ENCODE measurements around the gene HECTD4. TPM values are rescaled to one million over a fixed set of nuclear protein-coding genes. Genes with fewer than 3 reads are reported as not detected.
"Not testable (repeated sequence)": the region's sequence is repeated elsewhere in the genome, so short reads cannot be mapped to it uniquely, and the experiment has no call there.

HECTD4 gene
- total RNA-seq, 1 experiment from 2014 or later = 37.4 TPM

DNA sequence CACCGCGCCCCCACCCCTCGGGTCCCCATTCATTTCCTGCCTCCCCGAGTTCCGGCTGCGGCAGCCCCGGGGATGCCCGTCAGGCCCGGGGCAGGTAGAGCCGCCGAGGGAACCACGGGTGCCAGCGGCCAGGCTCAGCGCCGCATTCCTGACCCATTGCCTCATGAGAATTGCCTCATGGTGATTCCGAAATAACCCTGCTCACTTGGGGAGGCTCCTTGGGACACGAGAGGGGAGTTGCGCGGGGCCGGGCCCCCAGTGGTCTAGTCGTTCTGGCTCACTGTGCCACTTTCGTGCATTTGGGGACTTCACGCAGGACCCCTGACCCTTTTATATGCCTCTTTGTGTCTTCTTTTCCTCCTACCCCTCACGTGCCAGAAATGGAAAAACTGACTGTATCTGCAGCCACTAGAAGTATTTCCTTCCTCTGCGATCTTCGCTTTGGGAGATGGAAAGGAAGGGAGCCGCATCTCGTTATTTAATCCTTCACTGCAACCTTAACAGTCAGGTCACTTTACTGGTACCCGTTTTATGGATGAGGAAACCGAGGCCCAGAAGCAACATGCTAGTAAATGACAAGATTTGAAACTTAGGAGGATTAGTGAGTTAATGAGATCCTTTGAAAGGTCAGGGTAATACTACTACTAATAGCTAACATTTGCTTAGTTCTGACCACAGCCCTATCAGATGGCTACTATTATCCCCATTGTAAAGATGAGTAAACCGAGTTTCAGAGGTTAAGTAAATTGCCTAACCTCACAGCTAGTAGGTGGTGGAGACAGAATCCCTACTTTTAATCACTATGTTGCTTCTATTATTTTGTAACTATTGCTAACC, 37.3 kb upstream of the HECTD4 start:
- TF ChIP-seq, protein P1, sequence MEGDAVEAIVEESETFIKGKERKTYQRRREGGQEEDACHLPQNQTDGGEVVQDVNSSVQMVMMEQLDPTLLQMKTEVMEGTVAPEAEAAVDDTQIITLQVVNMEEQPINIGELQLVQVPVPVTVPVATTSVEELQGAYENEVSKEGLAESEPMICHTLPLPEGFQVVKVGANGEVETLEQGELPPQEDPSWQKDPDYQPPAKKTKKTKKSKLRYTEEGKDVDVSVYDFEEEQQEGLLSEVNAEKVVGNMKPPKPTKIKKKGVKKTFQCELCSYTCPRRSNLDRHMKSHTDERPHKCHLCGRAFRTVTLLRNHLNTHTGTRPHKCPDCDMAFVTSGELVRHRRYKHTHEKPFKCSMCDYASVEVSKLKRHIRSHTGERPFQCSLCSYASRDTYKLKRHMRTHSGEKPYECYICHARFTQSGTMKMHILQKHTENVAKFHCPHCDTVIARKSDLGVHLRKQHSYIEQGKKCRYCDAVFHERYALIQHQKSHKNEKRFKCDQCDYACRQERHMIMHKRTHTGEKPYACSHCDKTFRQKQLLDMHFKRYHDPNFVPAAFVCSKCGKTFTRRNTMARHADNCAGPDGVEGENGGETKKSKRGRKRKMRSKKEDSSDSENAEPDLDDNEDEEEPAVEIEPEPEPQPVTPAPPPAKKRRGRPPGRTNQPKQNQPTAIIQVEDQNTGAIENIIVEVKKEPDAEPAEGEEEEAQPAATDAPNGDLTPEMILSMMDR (conservative IDR thresholded peaks at IDR 0.05) = peak; percentile 33; the same call in 1 of the 2 replicates
- TF ChIP-seq EZH2 (IDR thresholded peaks at IDR 0.05; ENCODE audit: low read depth) = no peak
- Histone ChIP-seq H4K20me1 (ENCODE audit: insufficient read depth) (peaks cover 43% of the 10 kb centered on the region), H3K4me1 (replicated peaks; ENCODE audit: insufficient read depth) (peaks cover 13% of the 10 kb centered on the region), H3K4me3 (peak overlapping the region; percentile 96), H3K79me2 (ENCODE audit: low read depth) (peaks cover 62% of the 10 kb centered on the region), H3K9me3 (ENCODE audit: insufficient read depth, low read depth) (no peaks in the 10 kb centered on the region), H3K27ac (peak overlapping the region; percentile 82), H3K4me2 (peak overlapping the region; percentile 81), H3K27me3 (ENCODE audit: insufficient read depth, low read depth) (no peaks in the 10 kb centered on the region), H3K36me3 (ENCODE audit: low read depth) (peaks cover 7% of the 10 kb centered on the region; the same call in 1 of the 2 replicates), H2AFZ (peak overlapping the region; percentile 98), H3K9me2 (ENCODE audit: insufficient read depth) (no peaks in the 10 kb centered on the region), H3F3A (ENCODE audit: insufficient read depth, low read depth) (peaks cover 22% of the 10 kb centered on the region; the same call in 1 of the 2 replicates)
- POLR2A ChIA-PET (ENCODE audit: unreplicated experiment) = interaction anchor here (0.5 kb wide), 2 partner anchors 113 to 648 kb away, joined by 3 read pairs; no protein-coding TSS in a partner anchor
- DNase-seq = peak; percentile 74 to 78
- intact Hi-C loops (cut with micrococcal nuclease; ENCODE audit: unreplicated experiment) = loop anchor here (5.0 kb wide), 1 partner anchor 407 kb away; the partner anchor contains the start of genes ERP29 and TMEM116
- CTCF ChIA-PET = no interaction called here
- TSS peak; percentile 58 for BruUV-seq (replicated peaks)

DNA sequence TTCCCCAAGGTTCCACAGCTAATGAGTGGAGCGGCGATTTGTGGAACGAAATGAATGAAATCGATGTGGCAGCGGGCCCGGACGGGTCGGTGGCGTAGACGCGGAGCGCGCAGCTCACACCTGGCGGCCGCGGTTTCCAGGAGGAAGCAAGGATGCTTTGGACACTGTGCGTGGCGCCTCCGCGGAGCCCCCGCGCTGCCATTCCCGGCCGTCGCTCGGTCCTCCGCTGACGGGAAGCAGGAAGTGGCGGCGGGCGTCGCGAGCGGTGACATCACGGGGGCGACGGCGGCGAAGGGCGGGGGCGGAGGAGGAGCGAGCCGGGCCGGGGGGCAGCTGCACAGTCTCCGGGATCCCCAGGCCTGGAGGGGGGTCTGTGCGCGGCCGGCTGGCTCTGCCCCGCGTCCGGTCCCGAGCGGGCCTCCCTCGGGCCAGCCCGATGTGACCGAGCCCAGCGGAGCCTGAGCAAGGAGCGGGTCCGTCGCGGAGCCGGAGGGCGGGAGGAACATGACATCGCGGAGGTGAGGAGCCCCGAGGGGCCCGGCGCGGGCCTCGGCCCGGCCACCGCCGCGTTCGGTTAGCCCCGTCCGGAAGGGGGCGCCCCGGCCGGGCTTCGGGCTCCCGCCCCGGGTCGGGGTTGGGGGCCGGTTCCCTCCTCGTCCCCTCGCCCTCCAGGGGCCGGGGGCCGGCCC, 36.5 kb upstream of the HECTD4 start, which contains the start of gene PTPN11:
TSS of gene PTPN11 (plus strand) at position 340 of the 689 bp plus-strand sequence. CDS start at position 505, 165 bp downstream.
- peak within 1 kb of the TSS; percentile 82 for H3K27ac ChIP-seq
- no peaks in the 10 kb centered on the region for H3K9me2 ChIP-seq (ENCODE audit: insufficient read depth)
- TF ChIP-seq, protein P1 (conservative IDR thresholded peaks at IDR 0.05) = peak; percentile 56; the same call in 1 of the 2 replicates
- no peak for TF ChIP-seq EZH2 (IDR thresholded peaks at IDR 0.05; ENCODE audit: low read depth)
- peaks cover 7% of the 10 kb centered on the region; the same call in 1 of the 2 replicates for H3K36me3 ChIP-seq (ENCODE audit: low read depth)
- peak; percentile 56 to 88 for DNase-seq
- CTCF ChIA-PET = no interaction called here
- peak within 1 kb of the TSS; percentile 98 for H2AFZ ChIP-seq
- peaks cover 36% of the 10 kb centered on the region for H4K20me1 ChIP-seq (ENCODE audit: insufficient read depth)
- BruUV-seq (replicated peaks) = no TSS peak
- peak within 1 kb of the TSS; percentile 81 for H3K4me2 ChIP-seq
- peaks cover 54% of the 10 kb centered on the region for H3K79me2 ChIP-seq (ENCODE audit: low read depth)
- H3K27me3 ChIP-seq (ENCODE audit: insufficient read depth, low read depth) = no peaks in the 10 kb centered on the region
- H3F3A ChIP-seq (ENCODE audit: insufficient read depth, low read depth) = peaks cover 20% of the 10 kb centered on the region; the same call in 1 of the 2 replicates
- peak within 1 kb of the TSS; percentile 96 for H3K4me3 ChIP-seq
- peaks cover 13% of the 10 kb centered on the region for H3K4me1 ChIP-seq (replicated peaks; ENCODE audit: insufficient read depth)
- intact Hi-C loops (cut with micrococcal nuclease; ENCODE audit: unreplicated experiment) = loop anchor here (5.0 kb wide), 1 partner anchor 406 kb away; the partner anchor contains the start of genes ERP29 and TMEM116
- H3K9me3 ChIP-seq (ENCODE audit: insufficient read depth, low read depth) = no peaks in the 10 kb centered on the region
- POLR2A ChIA-PET (ENCODE audit: unreplicated experiment) = interaction anchor here (0.5 kb wide), 1 partner anchor 113 kb away, joined by 3 read pairs; no protein-coding TSS in a partner anchor

DNA sequence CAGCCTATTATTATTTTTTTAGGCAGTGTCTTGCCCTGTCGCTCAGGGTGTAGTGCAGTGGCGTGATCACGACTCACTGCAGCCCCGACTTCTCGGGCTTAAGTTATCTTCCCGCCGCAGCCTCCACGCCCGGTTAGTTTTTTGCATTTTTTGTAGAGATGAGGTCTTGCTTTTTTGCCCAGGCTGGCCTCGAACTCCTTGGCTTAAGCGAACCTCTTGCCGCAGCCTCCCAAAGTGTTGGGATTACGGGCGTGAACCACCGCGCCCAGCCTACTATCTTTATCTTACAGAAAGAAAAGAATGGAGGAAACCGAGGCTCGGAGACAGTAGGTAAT, 36.0 kb upstream of the HECTD4 start:
- no peak for TF ChIP-seq EZH2 (IDR thresholded peaks at IDR 0.05; ENCODE audit: low read depth)
- TF ChIP-seq, protein P1 (conservative IDR thresholded peaks at IDR 0.05) = no peak
- ChIA-PET POLR2A (ENCODE audit: unreplicated experiment) (no interaction called here), CTCF (no interaction called here)
- Histone ChIP-seq H3K4me3 (peak overlapping the region; percentile 96), H4K20me1 (ENCODE audit: insufficient read depth) (peaks cover 31% of the 10 kb centered on the region), H3K36me3 (ENCODE audit: low read depth) (peaks cover 7% of the 10 kb centered on the region; the same call in 1 of the 2 replicates), H3K27me3 (ENCODE audit: insufficient read depth, low read depth) (no peaks in the 10 kb centered on the region), H3K4me2 (peak overlapping the region; percentile 81), H3K4me1 (replicated peaks; ENCODE audit: insufficient read depth) (peaks cover 13% of the 10 kb centered on the region), H3K27ac (peak overlapping the region; percentile 82), H3K9me3 (ENCODE audit: insufficient read depth, low read depth) (no peaks in the 10 kb centered on the region), H3F3A (ENCODE audit: insufficient read depth, low read depth) (peaks cover 15% of the 10 kb centered on the region; the same call in 1 of the 2 replicates), H2AFZ (peak overlapping the region; percentile 98), H3K79me2 (ENCODE audit: low read depth) (peaks cover 49% of the 10 kb centered on the region), H3K9me2 (ENCODE audit: insufficient read depth) (no peaks in the 10 kb centered on the region)
- intact Hi-C loops (cut with micrococcal nuclease; ENCODE audit: unreplicated experiment) = loop anchor here (5.0 kb wide), 1 partner anchor 406 kb away; the partner anchor contains the start of genes ERP29 and TMEM116
- no peak for DNase-seq
- BruUV-seq (replicated peaks) = TSS peak; percentile 90

DNA sequence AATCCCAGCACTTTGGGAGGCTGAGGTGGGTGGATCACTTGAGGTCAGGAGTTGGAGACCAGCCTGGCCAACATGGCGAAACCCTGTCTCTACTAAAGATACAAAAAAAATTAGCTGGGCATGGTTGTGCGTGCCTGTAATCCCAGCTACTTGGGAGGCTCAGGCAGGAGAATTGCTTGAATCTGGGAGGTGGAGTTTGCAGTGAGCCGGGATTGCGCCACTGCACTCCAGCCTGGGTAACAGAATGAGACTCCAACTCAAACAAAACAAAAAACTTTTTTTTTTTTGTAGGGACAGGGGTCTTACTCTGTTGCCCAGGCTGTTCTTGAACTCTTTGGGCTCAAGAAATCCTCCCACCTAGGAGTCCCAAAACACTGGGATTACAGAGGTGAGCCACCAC, 33.2 kb upstream of the HECTD4 start:
- H3K27ac ChIP-seq; POLR2A ChIA-PET (ENCODE audit: unreplicated experiment); H3K27me3 ChIP-seq (ENCODE audit: insufficient read depth, low read depth); H3K36me3 ChIP-seq (ENCODE audit: low read depth); DNase-seq; H2AFZ ChIP-seq; BruUV-seq (replicated peaks); H3K4me1 ChIP-seq (replicated peaks; ENCODE audit: insufficient read depth); H3K4me3 ChIP-seq; H3K9me2 ChIP-seq (ENCODE audit: insufficient read depth); H3K4me2 ChIP-seq; CTCF ChIA-PET; H3K9me3 ChIP-seq (ENCODE audit: insufficient read depth, low read depth); H4K20me1 ChIP-seq (ENCODE audit: insufficient read depth): not testable (repeated sequence)
- Histone ChIP-seq H3K79me2 (ENCODE audit: low read depth) (peaks cover 21% of the 10 kb centered on the region), H3F3A (ENCODE audit: insufficient read depth, low read depth) (peaks cover 17% of the 10 kb centered on the region; the same call in 1 of the 2 replicates)
- intact Hi-C loops (cut with micrococcal nuclease; ENCODE audit: unreplicated experiment) = loop anchor here (5.0 kb wide), 1 partner anchor 403 kb away; the partner anchor contains the start of genes ERP29 and TMEM116

Measured in PC-9 (cell line).